GM12874 (cell line): Measurements from ENCODE around the gene PTMS.

Source experiments
- CTCF ChIP-seq: IDR thresholded peaks from 2 replicates; pipeline ENCODE4 v1.5.1; 2011; ENCODE audit warnings: low read depth, mild to moderate bottlenecking, control low read depth, low read length, moderate library complexity; ENCODE audit not compliant: insufficient read depth

PTMS gene

GRCh38 chr12:6771091-6771495 lies 4.9 kb downstream of the PTMS start:
- TF ChIP-seq CTCF: no peak

GRCh38 chr12:6771509-6772330 lies 5.6 kb downstream of the PTMS start:
- TF ChIP-seq CTCF: no peak

GRCh38 chr12:6772331-6772695 lies 6.2 kb downstream of the PTMS start, which contains the start of gene LAG3:
TSS of gene LAG3 (plus strand) at chr12:6772520. CDS start at chr12:6772853, 333 bp downstream.
- TF ChIP-seq CTCF: no peak

GRCh38 chr12:6772726-6773589 lies 6.8 kb downstream of the PTMS start:
- no peak for TF ChIP-seq CTCF

- TF ChIP-seq CTCF: no peak
Measured at GRCh38 chr12:6773590-6774351, 7.6 kb downstream of the PTMS start.

- no peak for TF ChIP-seq CTCF
Measured at GRCh38 chr12:6774499-6775062, 8.4 kb downstream of the PTMS start.
